HepG2 (cell line): Measurements from ENCODE around the gene NLRP6. TPM values are rescaled to one million over a fixed set of nuclear protein-coding genes. Genes with fewer than 3 reads are reported as not detected.

Source experiments
- ATAC-seq: fragments of 200-7000 bp; cut with Tn5 transposase; 3 replicates; pipeline ENCODE4 v1.9.1; 2020; ENCODE audit warnings: mild to moderate bottlenecking, moderate library complexity
- BruUV-seq: library from RNA; stranded (reverse); fragments of 400-500 nt; replicated peaks from 2 replicates; lab custom pipeline; 2021; lab: Mats Ljungman, UMichigan
- CTCF ChIA-PET: fragments of 300-600 bp; formaldehyde crosslinking; extraction: SDS; loops from one replicate; lab custom pipeline; 2021; ENCODE audit warnings: low total read pairs, inconsistent platforms, low intra/inter-chr PET ratio; lab: Yijun Ruan, JAX
- POLR2A ChIA-PET: fragments of 350-600 bp; sonication (Branson Sonifier 250); formaldehyde crosslinking; loops from one replicate; lab custom pipeline; 2020; ENCODE audit warnings: antibody characterized with exemption, inconsistent platforms; lab: Yijun Ruan, JAX
- DNase-seq: peaks from one replicate; pipeline ENCODE4 v3.0.0-alpha.2; 2015; ENCODE audit warnings: low spot score
- FAIRE-seq: peaks from 3 replicates; lab custom pipeline; 2011; peaks lifted over from hg19 to GRCh38; lab: Jason Lieb, UNC
- H2AFZ ChIP-seq: one replicate; pipeline ENCODE4 v1.6.1; 2011; ENCODE audit warnings: low read length, inconsistent platforms
- H3K27ac ChIP-seq: fragments of 300-600 bp; 3 replicates; pipeline ENCODE4 v1.8.0; 2011; ENCODE audit warnings: mixed run types, mild to moderate bottlenecking, mixed read lengths, low read length, inconsistent platforms; ENCODE audit not compliant: insufficient read depth; ENCODE audit errors: extremely low read length
- H3K27me3 ChIP-seq, 2 experiments: fragments of 200-600 bp in 1 of 2; 2 replicates in 1 of 2; 3 replicates in 1 of 2; pipeline versions ENCODE4 v1.6.0 to v1.8.0; 2011; ENCODE audit warnings: low read length in 2 of 2, mild to moderate bottlenecking in 2 of 2, moderate library complexity in 2 of 2, inconsistent platforms in 1 of 2; ENCODE audit not compliant: insufficient read depth in 2 of 2, control insufficient read depth in 1 of 2
- H3K36me3 ChIP-seq, 2 experiments: fragments of 200-600 bp in 1 of 2; replicated peaks in 1 of 2; 2 replicates in 1 of 2; 3 replicates in 1 of 2; pipeline versions ENCODE4 v1.5.1 to v1.8.0; 2011; ENCODE audit warnings: low read length in 2 of 2, inconsistent platforms in 1 of 2; ENCODE audit not compliant: insufficient read depth in 2 of 2, control insufficient read depth in 1 of 2
- H3K4me1 ChIP-seq: 2 replicates; pipeline ENCODE4 v1.5.1; 2012; ENCODE audit warnings: low read length, inconsistent platforms; ENCODE audit not compliant: insufficient read depth
- H3K4me2 ChIP-seq: 2 replicates; pipeline ENCODE4 v1.6.0; 2011; ENCODE audit warnings: low read depth, low read length, inconsistent platforms
- H3K4me3 ChIP-seq, 3 experiments: fragments of 200-600 bp in 1 of 3; sonication (generic), shearing (Covaris generic) in 1 of 3; replicated peaks in 1 of 3; 2 replicates each; pipeline ENCODE4 v1.5.1; 2011 to 2016; ENCODE audit warnings: low read length in 3 of 3, inconsistent platforms in 2 of 3, low read depth in 2 of 3, mild to moderate bottlenecking in 2 of 3, control low read depth in 1 of 3, mixed read lengths in 1 of 3; ENCODE audit not compliant: insufficient read depth in 1 of 3
- H3K79me2 ChIP-seq: one replicate; pipeline ENCODE4 v1.6.1; 2011; ENCODE audit warnings: low read length, inconsistent platforms; ENCODE audit not compliant: insufficient read depth
- H3K9ac ChIP-seq: 2 replicates; pipeline ENCODE4 v1.6.0; 2011; ENCODE audit warnings: mild to moderate bottlenecking, low read depth, low read length, inconsistent platforms; ENCODE audit not compliant: insufficient read depth
- H3K9me3 ChIP-seq: 2 replicates; pipeline ENCODE4 v1.5.1; 2012; ENCODE audit warnings: mild to moderate bottlenecking, low read length
- H4K20me1 ChIP-seq: 2 replicates; pipeline ENCODE4 v1.6.0; 2011; ENCODE audit warnings: inconsistent platforms, mild to moderate bottlenecking, low read length, moderate library complexity; ENCODE audit not compliant: insufficient read depth
- KAT2B ChIP-seq: fragments of 150-350 bp; IDR thresholded peaks from 2 replicates; pipeline ENCODE4 v1.6.1; 2014; ENCODE audit warnings: low read depth, low read length, borderline replicate concordance
- KDM6A ChIP-seq: IDR thresholded peaks from 2 replicates; pipeline ENCODE4 v1.6.1; 2016; ENCODE audit warnings: low read depth
- NR2F6 ChIP-seq, 2 experiments: IDR thresholded peaks; 2 replicates each; pipeline ENCODE4 v1.6.1; 2016; ENCODE audit warnings: antibody characterized with exemption in 1 of 2, mild to moderate bottlenecking in 1 of 2
- TCF7L2 ChIP-seq: IDR thresholded peaks from 2 replicates; pipeline ENCODE4 v1.6.1; 2011; ENCODE audit warnings: mild to moderate bottlenecking, low read depth, low read length, moderate library complexity
- ZFP36 ChIP-seq: fragments of 150-350 bp; IDR thresholded peaks from 2 replicates; pipeline ENCODE4 v1.6.1; 2018; ENCODE audit warnings: borderline replicate concordance, low read length, low read depth; ENCODE audit not compliant: partially characterized antibody
- ZMYM4 ChIP-seq: sonication (generic); formaldehyde crosslinking; IDR thresholded peaks from 2 replicates; pipeline ENCODE4 v1.8.1; 2023; ENCODE audit warnings: mild to moderate bottlenecking, missing genetic modification reagents
- ZNF225 ChIP-seq: sonication (generic); formaldehyde crosslinking; IDR thresholded peaks from 2 replicates; pipeline ENCODE4 v1.4.0; 2020; ENCODE audit warnings: mild to moderate bottlenecking, missing genetic modification reagents
- ZNF296 ChIP-seq: sonication (generic); formaldehyde crosslinking; conservative IDR thresholded peaks from 2 replicates; pipeline ENCODE4 v1.5.0; 2020; ENCODE audit warnings: mild to moderate bottlenecking, missing genetic modification reagents
- ZNF550 ChIP-seq: sonication (generic); formaldehyde crosslinking; IDR thresholded peaks from 2 replicates; pipeline ENCODE4 v1.4.0; 2020; ENCODE audit warnings: mild to moderate bottlenecking, missing genetic modification reagents, borderline replicate concordance
- ZNF614 ChIP-seq: IDR thresholded peaks from 2 replicates; pipeline ENCODE4 v1.6.1; 2018; ENCODE audit warnings: missing biosample characterization, missing genetic modification reagents, inconsistent platforms, borderline replicate concordance
- ZSCAN12 ChIP-seq: sonication (generic); formaldehyde crosslinking; IDR thresholded peaks from 2 replicates; pipeline ENCODE4 v1.9.0; 2021; ENCODE audit warnings: mild to moderate bottlenecking, missing genetic modification reagents
- WGBS: methylation state at CpG from one replicate; pipeline ENCODE4 v1.1.6; 2017; ENCODE audit warnings: low lambda C conversion rate; 5-methylcytosine and 5-hydroxymethylcytosine counted together
- in situ Hi-C: cut with HindIII; loops from 2 replicates; pipeline ENCODE4 v1.10.0; 2017; ENCODE audit warnings: low pct_unique_long_range_greater_than_20kb; ENCODE audit not compliant: extremely low pct_ligation_motif_present
- intact Hi-C: fragments of 100-400 bp; cut with micrococcal nuclease; formaldehyde crosslinking; loops from one replicate; pipeline ENCODE4 v1.10.0; 2022; ENCODE audit not compliant: unreplicated experiment
- polyA plus RNA-seq, 8 experiments: library from polyadenylated mRNA; depleted of rRNA in 3 of 8; stranded (reverse) in 7 of 8; unstranded in 1 of 8; fragments of >200 nt; fragmentation: Illumina TruSeq in 4 of 8; extraction: Trizol in 4 of 8; gene quantifications; 2 replicates each; pipeline versions ENCODE4 v1.2.1 to v1.2.3, GENCODE V29; 2011 to 2016; ENCODE audit warnings: low read depth in 4 of 8, missing spikeins in 1 of 8, mixed read lengths in 1 of 8; ENCODE audit not compliant: insufficient read depth in 1 of 8
- total RNA-seq, 5 experiments: library from RNA; depleted of rRNA; stranded (reverse); fragments of >200 nt; fragmentation: Illumina TruSeq; extraction: Trizol; gene quantifications; 2 replicates each; pipeline ENCODE4 v1.2.3, GENCODE V29; 2016; ENCODE audit warnings: low read depth in 1 of 5

NLRP6 gene
- total and polyA plus RNA-seq, 2 of the 13 experiments (the other 11 are each of a cell fraction or from before 2014, with no cell fraction given): not detected

DNA sequence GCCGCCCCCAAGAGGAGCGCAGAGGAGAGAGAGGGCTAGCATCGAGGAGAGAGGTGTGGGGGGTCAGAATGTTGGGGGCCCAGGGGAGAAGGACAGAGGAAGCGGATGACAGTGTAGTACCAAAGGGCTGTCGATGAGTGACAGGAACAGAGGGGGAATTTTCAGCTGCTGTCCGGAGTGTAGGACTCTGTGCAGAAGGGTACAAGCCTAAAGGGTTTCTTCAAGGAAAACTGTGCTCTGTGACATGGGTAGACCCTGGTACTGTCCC lies 5.3 kb upstream of the NLRP6 start:
- H4K20me1 ChIP-seq: no peaks in the 10 kb centered on the region
- WGBS: 77% methylated on average over 6 of the region's 6 CpGs
- peaks cover 0 to 31% of the 10 kb centered on the region in 2 experiments; a peak in 3 of 5 replicates for H3K27me3 ChIP-seq
- H3K36me3 ChIP-seq: no peaks in the 10 kb centered on the region
- ChIA-PET CTCF (no interaction called here), POLR2A (no interaction called here)
- H3K4me2 ChIP-seq: no peak overlapping the region
- no peaks in the 10 kb centered on the region for H3K79me2 ChIP-seq
- H3K4me3 ChIP-seq: no peak overlapping the region
- H3K4me1 ChIP-seq: peaks cover 41% of the 10 kb centered on the region
- no peak for TF ChIP-seq KAT2B
- TF ChIP-seq ZNF225: no peak
- no peak for TF ChIP-seq ZNF296 (CRISPR knock-in tag)
- TF ChIP-seq TCF7L2: no peak
- TF ChIP-seq ZSCAN12 (CRISPR knock-in tag): no peak
- TF ChIP-seq ZNF614 (CRISPR knock-in tag): no peak
- no peak for TF ChIP-seq ZMYM4
- no peak for FAIRE-seq
- intact Hi-C loops: no loop called here
- no peak overlapping the region for H3K9ac ChIP-seq
- no peak overlapping the region for H2AFZ ChIP-seq
- no peak overlapping the region for H3K27ac ChIP-seq
- in situ Hi-C loops: no loop called here
- no peak for DNase-seq
- BruUV-seq: no TSS peak
- ATAC-seq: no peak
- no peaks in the 10 kb centered on the region for H3K9me3 ChIP-seq

GRCh38 chr11:276219-276618 lies 2.0 kb upstream of the NLRP6 start:
- H3K9ac ChIP-seq: no peak overlapping the region
- peaks cover 15% of the 10 kb centered on the region for H3K4me1 ChIP-seq
- H3K79me2 ChIP-seq: no peaks in the 10 kb centered on the region
- intact Hi-C loops: no loop called here
- peaks cover 4 to 45% of the 10 kb centered on the region in 2 experiments; a peak in 4 of 5 replicates for H3K27me3 ChIP-seq
- H3K9me3 ChIP-seq: no peaks in the 10 kb centered on the region
- POLR2A ChIA-PET: no interaction called here
- H4K20me1 ChIP-seq: no peaks in the 10 kb centered on the region
- no TSS peak for BruUV-seq
- ATAC-seq (no peak), DNase-seq (no peak)
- H3K4me2 ChIP-seq: no peak overlapping the region
- H3K4me3 ChIP-seq: no peak overlapping the region
- no peak overlapping the region for H2AFZ ChIP-seq
- H3K36me3 ChIP-seq: no peaks in the 10 kb centered on the region
- no peak overlapping the region for H3K27ac ChIP-seq
- CTCF ChIA-PET: no interaction called here
- TF ChIP-seq NR2F6 (IDR thresholded peaks at IDR 0.05): no peak
- no peak for TF ChIP-seq NR2F6 (CRISPR knock-in tag; IDR thresholded peaks at IDR 0.05)
- TF ChIP-seq KDM6A: no peak
- no peak for TF ChIP-seq ZFP36
- TF ChIP-seq ZNF550 (CRISPR knock-in tag): no peak
- TF ChIP-seq, all 625 proteins: peak for 0
- in situ Hi-C loops: no loop called here
- no peak for FAIRE-seq
